Spinal cord (tissue), 10 donors: ENCODE measurements around the gene DHRS3. TPM values are rescaled to one million over a fixed set of nuclear protein-coding genes. Genes with fewer than 3 reads are reported as not detected.

Experiments used
- DNase-seq, 6 donors: peaks; one replicate each; pipeline versions ENCODE4 v3.0.0 to v3.0.0-alpha.2; 2013 to 2015; ENCODE audit warnings: low spot score in 6 of 6, low read depth in 4 of 6
- H3K27ac ChIP-seq: one replicate; pipeline ENCODE4 v1.5.1; 2013; ENCODE audit warnings: low read depth, low read length, control low read depth
- H3K27me3 ChIP-seq: one replicate; pipeline ENCODE4 v1.6.1; 2013; ENCODE audit warnings: low read length; ENCODE audit not compliant: control insufficient read depth, insufficient read depth
- H3K36me3 ChIP-seq: one replicate; pipeline ENCODE4 v1.6.1; 2013; ENCODE audit warnings: low read length; ENCODE audit not compliant: control insufficient read depth, insufficient read depth
- H3K4me1 ChIP-seq: one replicate; pipeline ENCODE4 v1.6.1; 2013; ENCODE audit warnings: low read length; ENCODE audit not compliant: control insufficient read depth, insufficient read depth
- H3K4me3 ChIP-seq: one replicate; pipeline ENCODE4 v1.5.1; 2013; ENCODE audit warnings: low read depth, low read length, control low read depth
- H3K9me3 ChIP-seq: one replicate; pipeline ENCODE4 v1.6.1; 2013; ENCODE audit warnings: low read length; ENCODE audit not compliant: control insufficient read depth, insufficient read depth
- WGBS: methylation state at CpG from one replicate; pipeline ENCODE4 v1.1.5; 2013; ENCODE audit warnings: missing lambda C conversion rate; ENCODE audit not compliant: insufficient coverage; 5-methylcytosine and 5-hydroxymethylcytosine counted together
- polyA plus RNA-seq, 2 donors: library from polyadenylated mRNA; unstranded; fragments of 120-200 nt; gene quantifications; one replicate each; pipeline ENCODE4 v1.2.1, GENCODE V29; 2013; ENCODE audit not compliant: insufficient read length in 2 of 2
- total RNA-seq, 2 donors: library from RNA; depleted of rRNA in 1 of 2; stranded (reverse); fragments of 120-200 nt in 1 of 2; fragments of >200 nt in 1 of 2; gene quantifications; one replicate each; pipeline versions ENCODE4 v1.2.3 to v1.2.4, GENCODE V29; 2013 to 2014
- donor health status: healthy.

DHRS3 gene
- total and polyA plus RNA-seq, 4 donors: 22.1 to 160 (median 73.3) TPM

GRCh38 chr1:12643079-12643478 lies 25.1 kb upstream of the DHRS3 start:
- Histone ChIP-seq H3K27ac (no peak overlapping the region), H3K4me1 (no peaks in the 10 kb centered on the region), H3K27me3 (no peaks in the 10 kb centered on the region), H3K36me3 (no peaks in the 10 kb centered on the region), H3K9me3 (no peaks in the 10 kb centered on the region), H3K4me3 (no peak overlapping the region)
- no peak for DNase-seq
- WGBS: no CpG with 5 or more reads among the region's 2 CpGs

GRCh38 chr1:12640958-12641272 lies 22.9 kb upstream of the DHRS3 start:
- no peaks in the 10 kb centered on the region for H3K27me3 ChIP-seq

DNA sequence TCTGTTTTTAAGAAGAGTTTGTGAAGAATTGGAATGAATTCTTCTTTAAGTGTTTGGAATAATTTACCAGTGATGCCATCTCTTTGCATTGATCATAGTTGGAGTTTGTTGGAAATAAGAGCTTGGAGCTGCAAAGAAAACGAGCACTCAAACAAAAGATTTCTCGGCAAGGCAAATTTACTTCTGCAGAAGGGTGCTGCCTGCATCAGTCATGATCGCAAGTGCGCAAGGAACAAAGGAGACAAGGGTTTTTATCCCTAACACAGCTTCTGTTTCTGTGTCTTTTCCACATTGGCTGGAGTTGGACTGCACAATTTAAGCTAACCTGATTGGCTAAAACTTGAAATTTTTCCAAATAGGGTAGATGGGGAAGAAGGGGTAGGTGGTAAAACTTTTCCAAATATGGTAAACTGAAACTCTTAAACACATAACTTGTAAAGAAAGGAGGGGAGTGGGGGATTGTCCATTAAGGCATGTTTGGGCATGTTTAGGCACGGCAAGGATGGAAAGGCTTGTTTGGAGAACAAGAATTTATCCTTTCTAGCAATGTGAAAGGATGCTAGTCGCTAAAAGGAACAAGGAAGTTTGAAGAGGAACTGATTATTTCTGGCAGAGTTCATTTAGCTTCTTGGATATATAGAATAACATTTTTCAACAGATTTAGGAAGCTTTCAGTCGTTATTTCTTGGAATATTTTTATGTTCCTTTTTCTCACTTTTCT lies 22.4 kb upstream of the DHRS3 start:
- 96% methylated on average over 4 of the region's 7 CpGs for WGBS
- no peak for DNase-seq
- Histone ChIP-seq H3K9me3 (no peaks in the 10 kb centered on the region), H3K36me3 (no peaks in the 10 kb centered on the region), H3K27ac (no peak overlapping the region), H3K27me3 (no peaks in the 10 kb centered on the region), H3K4me3 (no peak overlapping the region), H3K4me1 (no peaks in the 10 kb centered on the region)

More at GRCh38 chr1:12640958-12641272, 22.9 kb upstream of the DHRS3 start:
- no peaks in the 10 kb centered on the region for H3K36me3 ChIP-seq
- H3K4me1 ChIP-seq: no peaks in the 10 kb centered on the region
- H3K9me3 ChIP-seq: no peaks in the 10 kb centered on the region
- DNase-seq: no peak
- no peak overlapping the region for H3K4me3 ChIP-seq
- H3K27ac ChIP-seq: no peak overlapping the region

DNA sequence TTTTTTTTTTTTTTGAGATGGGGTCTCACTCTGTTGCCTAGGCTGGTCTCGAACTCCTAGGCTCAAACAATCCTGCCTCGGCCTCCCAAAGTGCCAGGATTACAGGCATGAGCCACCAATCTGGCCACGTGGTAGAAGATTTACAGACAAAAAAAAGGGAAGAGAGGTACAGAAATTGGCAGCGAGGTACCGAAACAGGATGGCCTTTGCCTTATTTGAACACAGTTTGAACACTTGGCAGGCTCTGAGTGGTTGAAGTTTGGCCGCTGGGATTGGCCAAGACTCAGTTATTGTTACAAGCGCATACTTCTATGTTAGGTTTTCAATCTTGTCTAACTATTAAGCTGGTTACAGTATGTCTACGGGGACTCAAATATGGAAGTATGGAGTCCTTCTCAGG lies 19.7 kb upstream of the DHRS3 start:
- Histone ChIP-seq H3K27ac (no peak overlapping the region), H3K4me3 (no peak overlapping the region), H3K9me3 (no peaks in the 10 kb centered on the region), H3K27me3 (no peaks in the 10 kb centered on the region), H3K36me3 (no peaks in the 10 kb centered on the region), H3K4me1 (no peaks in the 10 kb centered on the region)
- no peak for DNase-seq
- WGBS: 86% methylated on average over 6 of the region's 8 CpGs

- no peaks in the 10 kb centered on the region for H3K9me3 ChIP-seq
- H3K4me1 ChIP-seq: peaks cover 5% of the 10 kb centered on the region
- no peaks in the 10 kb centered on the region for H3K36me3 ChIP-seq
- peak in 1 of 6 donors; percentile 18 for DNase-seq
- no peak overlapping the region for H3K27ac ChIP-seq
- H3K27me3 ChIP-seq: no peaks in the 10 kb centered on the region
- 90% methylated on average over 10 of the region's 15 CpGs for WGBS
- H3K4me3 ChIP-seq: no peak overlapping the region
These were observed 18.3 kb upstream of the DHRS3 start for GRCh38 chr1:12636098-12636950.

- 93% methylated on average over 11 of the region's 18 CpGs for WGBS
- Histone ChIP-seq H3K27ac (no peak overlapping the region), H3K9me3 (peaks cover 2% of the 10 kb centered on the region), H3K36me3 (no peaks in the 10 kb centered on the region), H3K4me1 (peaks cover 10% of the 10 kb centered on the region), H3K27me3 (no peaks in the 10 kb centered on the region), H3K4me3 (no peak overlapping the region)
- no peak for DNase-seq
These were observed 16.7 kb upstream of the DHRS3 start for GRCh38 chr1:12634696-12635202.

DNA sequence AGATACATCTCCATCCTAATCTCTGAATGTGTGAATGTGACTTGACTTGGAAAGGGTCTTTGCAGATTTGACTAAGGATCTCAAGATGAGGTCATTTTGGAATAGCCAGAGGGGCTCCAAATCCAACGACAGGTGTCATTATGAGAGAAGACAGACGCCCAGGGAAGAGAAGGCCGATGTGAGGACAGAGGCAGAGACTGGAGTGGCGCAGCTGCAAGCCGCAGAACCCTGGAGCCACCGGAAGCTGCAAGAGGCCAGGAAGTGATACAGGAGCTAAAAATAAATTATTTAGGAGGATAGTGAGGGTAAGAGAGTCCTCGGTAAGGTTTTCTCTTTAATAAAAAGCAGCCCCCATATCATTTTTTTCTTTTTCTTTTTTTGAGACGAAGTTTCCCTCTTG lies 16.1 kb upstream of the DHRS3 start:
- WGBS: 100% methylated on average over 2 of the region's 8 CpGs
- Histone ChIP-seq H3K9me3 (peaks cover 2% of the 10 kb centered on the region), H3K4me3 (no peak overlapping the region), H3K27ac (no peak overlapping the region), H3K36me3 (no peaks in the 10 kb centered on the region), H3K27me3 (no peaks in the 10 kb centered on the region), H3K4me1 (peaks cover 16% of the 10 kb centered on the region)
- no peak for DNase-seq

DNA sequence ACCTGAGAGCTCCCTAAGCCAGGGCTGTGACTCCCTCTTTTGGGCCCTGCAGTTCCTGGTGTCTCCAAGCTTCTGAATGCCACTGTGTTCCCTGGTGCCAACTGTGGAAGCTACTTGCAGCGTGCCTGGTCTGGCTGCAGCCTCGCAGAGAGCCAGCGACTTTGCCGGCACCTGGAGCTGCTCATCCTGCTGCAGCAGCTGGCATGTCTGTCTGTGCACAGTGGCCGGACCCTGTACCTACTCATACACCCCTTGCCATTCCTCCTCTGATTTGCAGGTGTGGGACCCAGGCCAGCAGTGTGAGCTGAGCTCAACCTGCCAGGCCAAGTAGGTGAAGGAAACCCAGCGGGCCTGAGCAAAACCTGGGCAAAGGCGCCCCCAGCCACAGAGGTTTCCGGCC lies 13.6 kb upstream of the DHRS3 start:
- H3K4me3 ChIP-seq: no peak overlapping the region
- no peaks in the 10 kb centered on the region for H3K27me3 ChIP-seq
- 79% methylated on average over 8 of the region's 8 CpGs for WGBS
- no peak for DNase-seq
- H3K9me3 ChIP-seq: peaks cover 2% of the 10 kb centered on the region
- no peaks in the 10 kb centered on the region for H3K36me3 ChIP-seq
- no peak overlapping the region for H3K27ac ChIP-seq
- H3K4me1 ChIP-seq: peaks cover 16% of the 10 kb centered on the region

DNA sequence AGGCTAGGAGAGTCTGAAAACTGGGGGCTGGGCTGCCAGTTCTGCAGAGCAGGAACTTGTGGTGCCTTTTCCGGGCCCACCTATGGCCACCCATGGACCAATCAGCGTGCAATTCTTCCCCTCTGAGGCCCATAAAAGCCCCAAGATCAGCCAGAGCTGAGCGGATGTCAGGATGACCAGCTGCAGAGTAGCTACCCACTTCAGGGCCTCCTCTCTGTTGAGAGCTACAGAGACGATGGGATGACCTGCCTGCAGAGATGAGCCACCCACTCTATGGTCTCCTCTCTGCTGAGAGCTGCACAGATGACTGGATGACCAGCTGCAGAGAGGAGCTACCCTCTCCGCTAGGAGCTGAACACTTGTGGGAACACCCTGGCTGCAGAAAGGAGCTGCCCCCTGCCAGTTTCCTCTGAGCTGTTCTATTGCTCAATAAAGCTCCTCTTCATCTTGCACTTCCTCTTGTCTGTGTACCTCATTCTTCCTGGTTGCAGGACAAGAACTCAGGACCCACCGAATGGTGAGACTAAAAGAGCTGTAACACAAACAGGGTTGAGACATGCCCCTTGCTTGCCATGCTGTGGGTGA lies 13.0 kb upstream of the DHRS3 start:
- H3K9me3 ChIP-seq: peaks cover 2% of the 10 kb centered on the region
- no peak overlapping the region for H3K4me3 ChIP-seq
- peaks cover 16% of the 10 kb centered on the region for H3K4me1 ChIP-seq
- no peaks in the 10 kb centered on the region for H3K36me3 ChIP-seq
- no peaks in the 10 kb centered on the region for H3K27me3 ChIP-seq
- no peak overlapping the region for H3K27ac ChIP-seq
- DNase-seq: no peak
- WGBS: 94% methylated on average over 6 of the region's 6 CpGs
